NB4 (cell line): ENCODE results near the gene NBEA.

Experiments
- DNase-seq: peaks from one replicate; pipeline ENCODE4 v3.0.0; 2010; ENCODE audit warnings: low read depth
- H3K4me3 ChIP-seq: one replicate; pipeline ENCODE4 v1.5.1; 2011; ENCODE audit warnings: mild to moderate bottlenecking, low read depth, low read length, moderate library complexity
- CTCF ChIP-seq: IDR thresholded peaks from one replicate; pipeline ENCODE4 v1.5.1; 2012; ENCODE audit warnings: low read depth, low read length
- MAX ChIP-seq: IDR thresholded peaks from 2 replicates; pipeline ENCODE4 v1.6.1; 2011; ENCODE audit warnings: low read depth, low read length
- MYC ChIP-seq: IDR thresholded peaks from 2 replicates; pipeline ENCODE4 v1.6.1; 2011; ENCODE audit warnings: low read depth, low read length
- POLR2A ChIP-seq: IDR thresholded peaks from 2 replicates; pipeline ENCODE4 v1.6.1; 2011; ENCODE audit warnings: mild to moderate bottlenecking; ENCODE audit not compliant: insufficient read length; ENCODE audit errors: extremely low read depth

NBEA gene

GRCh38 chr13:35526577-35526976, 584.5 kb downstream of the NBEA start:
- no peak for DNase-seq
- no peak overlapping the region for H3K4me3 ChIP-seq
- TF ChIP-seq MYC (no peak), POLR2A (no peak), MAX (no peak), CTCF (no peak)

- H3K4me3 ChIP-seq: no peak overlapping the region
- no peak for DNase-seq
- TF ChIP-seq CTCF (no peak), MAX (no peak), MYC (no peak), POLR2A (no peak)
Measured at GRCh38 chr13:35527451-35527850, 585.4 kb downstream of the NBEA start.

- DNase-seq: no peak
- no peak overlapping the region for H3K4me3 ChIP-seq
- no peak for TF ChIP-seq MAX
- TF ChIP-seq MYC: no peak
- no peak for TF ChIP-seq POLR2A
- TF ChIP-seq CTCF: no peak
Measured at GRCh38 chr13:35530147-35530546, 588.1 kb downstream of the NBEA start.

- DNase-seq: no peak
- TF ChIP-seq POLR2A: no peak
- no peak for TF ChIP-seq MAX
- no peak for TF ChIP-seq CTCF
- TF ChIP-seq MYC: no peak
- H3K4me3 ChIP-seq: no peak overlapping the region
Measured at GRCh38 chr13:35530581-35530980, 588.5 kb downstream of the NBEA start.

GRCh38 chr13:35531526-35531925, 589.5 kb downstream of the NBEA start:
- no peak overlapping the region for H3K4me3 ChIP-seq
- no peak for DNase-seq
- TF ChIP-seq MAX (no peak), MYC (no peak), CTCF (no peak), POLR2A (no peak)

GRCh38 chr13:35534343-35534742, 592.3 kb downstream of the NBEA start:
- TF ChIP-seq CTCF (no peak), MAX (no peak), POLR2A (no peak), MYC (no peak)
- no peak overlapping the region for H3K4me3 ChIP-seq
- DNase-seq: no peak
